GM12872 (cell line): ENCODE results near the gene UQCRC2.

Experiments used
- CTCF ChIP-seq: IDR thresholded peaks from 3 replicates; pipeline ENCODE4 v1.5.1; 2011; ENCODE audit warnings: low read depth, mild to moderate bottlenecking, low read length, moderate library complexity; ENCODE audit not compliant: insufficient read depth

UQCRC2 gene

GRCh38 chr16:22016927-22017326 lies 63.8 kb downstream of the UQCRC2 start:
- no peak for TF ChIP-seq CTCF

- TF ChIP-seq CTCF: no peak
Observed at GRCh38 chr16:22018559-22018958, 65.4 kb downstream of the UQCRC2 start.

GRCh38 chr16:22022151-22022550 lies 69.0 kb downstream of the UQCRC2 start:
- TF ChIP-seq CTCF: no peak

GRCh38 chr16:22023505-22023904 lies 70.3 kb downstream of the UQCRC2 start:
- no peak for TF ChIP-seq CTCF

- TF ChIP-seq CTCF: no peak
Observed at GRCh38 chr16:22027633-22028032, 74.5 kb downstream of the UQCRC2 start.

- no peak for TF ChIP-seq CTCF
Observed at GRCh38 chr16:22029632-22030031, 76.5 kb downstream of the UQCRC2 start.

- no peak for TF ChIP-seq CTCF
Observed at GRCh38 chr16:22030087-22030812, 77.1 kb downstream of the UQCRC2 start.
